HG02981 (cell line): ENCODE results near the gene MST1.
"Not testable (repeated sequence)": the region's sequence is repeated elsewhere in the genome, so short reads cannot be mapped to it uniquely, and the experiment has no call there.

Source experiments
- ATAC-seq: cut with Tn5 transposase; IDR thresholded peaks from one replicate; pipeline ENCODE4 v1.9.1; 2021; ENCODE audit warnings: mild to moderate bottlenecking, moderate library complexity; ENCODE audit not compliant: unreplicated experiment

Gene MST1

GRCh38 chr3:49701388-49702077 is 12.3 kb upstream of the MST1 start:
- ATAC-seq, result no peak

GRCh38 chr3:49700453-49701128 is 11.3 kb upstream of the MST1 start:
- ATAC-seq, result no peak

DNA sequence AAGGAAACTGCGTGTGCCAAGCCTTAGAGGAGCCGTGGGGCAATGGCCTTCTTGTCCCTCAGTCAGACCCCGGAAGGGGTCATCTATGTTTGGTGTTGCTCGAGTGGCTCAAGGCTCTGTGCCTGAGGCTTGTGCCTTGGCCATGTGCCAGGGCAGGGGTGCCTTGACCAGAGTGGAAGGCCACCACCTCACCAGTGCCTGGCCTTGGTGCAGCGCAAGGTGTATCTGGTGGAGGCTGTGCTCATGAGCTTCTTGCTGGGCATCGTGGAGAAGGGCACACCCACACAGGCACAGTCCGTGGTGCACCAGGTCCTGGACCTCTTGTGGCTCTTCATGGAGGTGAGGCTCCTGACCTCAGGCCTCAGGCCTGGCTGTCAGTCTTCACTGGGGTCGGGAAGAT is 10.7 kb upstream of the MST1 start:
- ATAC-seq, result no peak

GRCh38 chr3:49699281-49699979 is 10.2 kb upstream of the MST1 start:
- ATAC-seq, result no peak

DNA sequence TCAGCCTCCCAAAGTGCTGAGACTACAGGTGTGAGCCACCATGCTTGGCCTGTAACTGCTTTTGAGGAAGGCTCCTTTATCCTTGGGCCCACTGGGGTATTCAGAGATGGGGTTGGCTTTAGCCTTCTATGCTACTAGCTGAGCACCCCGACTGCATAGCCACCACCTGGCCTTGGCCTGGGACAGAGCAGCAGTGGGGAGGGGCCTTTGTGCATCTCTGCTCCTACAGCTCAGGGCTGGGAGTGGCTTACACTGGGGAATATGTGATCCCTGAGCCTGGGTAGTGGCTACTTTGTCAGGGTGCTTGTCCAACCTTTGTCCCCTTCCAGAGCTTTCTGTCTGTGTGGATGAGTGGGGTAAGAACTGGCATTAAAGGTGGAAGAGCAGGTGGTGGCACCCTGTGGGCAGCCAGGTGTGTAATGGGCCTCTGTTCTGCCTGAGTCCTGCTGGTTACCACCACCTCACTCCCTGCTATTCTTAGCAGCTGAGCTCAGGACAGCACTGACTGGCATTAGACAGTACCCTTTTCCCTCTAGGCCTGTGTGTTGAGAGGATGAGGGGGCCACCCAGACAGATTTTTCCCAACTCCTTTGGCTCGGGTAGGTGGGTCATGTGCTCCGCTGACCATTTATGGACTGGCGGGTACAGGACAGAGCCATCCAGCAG is 6.2 kb upstream of the MST1 start:
- not testable (repeated sequence) for ATAC-seq

DNA sequence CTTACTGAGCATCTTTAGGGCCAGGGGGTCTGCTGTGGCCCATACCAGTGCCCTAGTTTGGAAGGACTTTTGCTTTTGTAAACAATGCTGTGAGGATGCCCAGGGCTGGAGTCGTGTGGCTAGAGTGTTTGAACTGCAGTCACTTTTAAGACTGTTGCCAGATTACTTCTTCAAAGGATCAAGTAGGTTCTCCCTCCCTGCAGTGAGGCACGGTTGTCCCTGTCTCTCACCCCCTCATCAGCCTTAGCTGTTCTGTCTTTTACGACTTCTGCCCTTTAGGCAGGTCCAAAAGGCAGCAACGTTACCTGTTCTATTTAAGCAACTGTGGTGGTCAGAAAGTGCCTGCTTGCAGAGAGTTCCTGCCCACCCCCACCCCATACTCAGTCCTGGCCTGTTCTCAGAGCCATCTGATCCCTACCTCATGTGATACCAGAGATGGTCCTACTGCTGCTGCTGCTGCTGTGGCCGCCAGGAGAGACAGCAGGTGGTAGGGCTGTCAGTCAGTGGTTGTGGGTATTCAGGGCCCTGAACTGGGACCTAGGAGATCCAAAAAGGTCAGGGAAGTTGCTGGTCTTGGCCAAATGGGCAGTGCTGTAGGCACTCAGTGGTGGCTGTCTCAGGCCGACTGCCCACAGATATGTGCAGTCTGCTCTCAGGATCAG is 5.3 kb upstream of the MST1 start:
- not testable (repeated sequence) for ATAC-seq

DNA sequence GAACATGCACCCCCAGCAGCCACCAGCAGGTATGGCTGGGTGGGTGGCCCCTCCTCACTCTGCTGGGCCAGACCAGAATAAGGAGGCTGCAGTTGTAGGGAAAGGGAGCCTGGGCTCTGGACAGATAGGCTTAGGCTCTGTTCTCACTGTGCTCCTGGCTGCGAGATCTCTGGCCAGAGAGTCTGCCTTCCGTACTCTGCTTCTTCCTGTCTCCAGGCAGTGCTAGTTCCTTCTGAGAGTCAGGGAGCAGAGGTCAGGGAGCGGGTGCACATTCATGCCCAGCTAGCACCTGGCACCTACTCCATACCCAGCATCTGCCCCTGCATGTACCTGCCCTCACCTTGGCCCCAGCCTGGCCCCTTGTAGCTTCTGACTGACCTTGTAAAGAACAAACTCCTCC is 2.2 kb upstream of the MST1 start:
- ATAC-seq, result not testable (repeated sequence)

DNA sequence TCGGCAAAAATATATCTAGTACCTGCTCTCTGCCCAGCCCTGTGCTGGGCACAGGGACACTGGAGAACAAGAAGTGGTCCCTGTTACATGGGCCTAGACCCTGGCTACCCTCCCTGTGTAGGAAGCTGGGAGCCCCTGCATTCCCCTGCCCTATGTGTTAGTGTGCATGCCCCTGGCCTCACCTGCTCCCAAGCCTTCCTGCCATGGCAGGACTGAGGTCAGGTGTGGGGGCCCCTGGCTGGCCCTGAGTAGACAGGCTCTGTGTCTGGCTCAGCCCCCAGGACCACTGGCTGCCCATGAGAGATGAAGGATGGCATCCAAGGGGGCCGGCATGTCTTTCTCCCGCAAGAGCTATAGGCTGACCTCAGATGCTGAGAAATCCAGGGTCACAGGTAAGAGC is 1.6 kb upstream of the MST1 start:
- ATAC-seq, result not testable (repeated sequence)

- not testable (repeated sequence) for ATAC-seq
Measured at GRCh38 chr3:49689908-49690624, 792 bp upstream of the MST1 start.

GRCh38 chr3:49688338-49689045 is 782 bp downstream of the MST1 start:
- not testable (repeated sequence) for ATAC-seq

DNA sequence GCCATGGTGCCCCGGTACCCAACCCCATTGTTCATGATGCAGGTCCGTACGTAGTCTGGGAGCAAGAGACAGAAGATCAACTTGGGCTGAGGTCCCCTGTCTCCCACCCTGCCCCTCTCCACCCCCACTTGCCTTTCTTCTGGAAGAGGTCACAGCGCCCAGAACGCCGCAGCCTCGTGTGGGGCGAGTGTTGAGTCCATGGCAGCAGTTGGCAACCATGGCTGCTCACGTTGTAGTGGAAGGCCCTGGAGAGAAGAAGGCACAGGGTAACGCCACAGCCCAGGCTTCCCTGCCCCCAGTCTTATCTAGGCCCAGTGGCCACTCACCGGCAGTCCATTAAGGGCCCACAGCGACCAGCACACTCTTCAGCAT is 1.9 kb downstream of the MST1 start:
- not testable (repeated sequence) for ATAC-seq

- ATAC-seq, result not testable (repeated sequence)
Measured at GRCh38 chr3:49686769-49687423, 2.4 kb downstream of the MST1 start.

DNA sequence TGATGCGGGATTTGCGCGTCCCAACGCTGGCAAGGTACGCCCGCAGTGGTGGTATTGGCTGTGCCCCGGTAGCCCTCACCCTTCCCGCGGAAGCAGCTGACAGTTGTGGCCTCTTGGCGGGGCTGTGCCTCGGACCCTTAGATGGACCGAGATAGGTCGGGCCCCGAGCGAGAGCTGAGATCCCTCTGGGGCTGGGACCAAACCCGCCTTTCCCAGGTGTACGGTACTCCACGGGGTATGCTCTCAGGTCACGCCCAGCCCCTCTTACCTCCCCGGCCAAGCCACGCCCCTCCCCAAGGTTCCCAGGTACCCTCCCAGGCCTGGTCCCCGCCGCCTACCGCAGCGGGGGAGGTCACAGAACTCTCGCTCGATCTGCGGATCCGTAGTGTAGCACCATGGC is 2.9 kb downstream of the MST1 start:
- ATAC-seq, result not testable (repeated sequence)

DNA sequence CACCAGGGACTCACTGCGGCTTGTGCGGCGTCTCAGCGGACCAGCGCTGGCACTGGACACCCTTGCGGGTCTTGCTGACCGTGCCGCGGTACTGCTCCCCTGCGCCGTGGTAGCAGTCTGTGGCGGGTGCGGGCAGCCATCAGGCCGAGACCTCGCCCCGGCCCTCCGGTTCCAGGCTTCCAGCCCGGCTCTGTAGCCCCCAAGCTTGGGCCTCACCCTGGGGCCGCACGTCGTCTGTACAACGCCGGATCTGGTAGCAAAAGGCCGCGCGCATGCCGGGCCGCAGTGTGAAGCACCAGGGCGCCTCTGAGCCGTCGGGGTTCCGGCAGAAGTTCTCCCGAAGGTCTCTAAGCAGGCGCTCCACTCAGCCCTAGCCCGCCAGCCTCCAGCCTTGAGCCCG is 3.4 kb downstream of the MST1 start:
- ATAC-seq, result not testable (repeated sequence)

GRCh38 chr3:49685103-49685502 is 4.2 kb downstream of the MST1 start:
- ATAC-seq, result not testable (repeated sequence)

- ATAC-seq, result not testable (repeated sequence)
Measured at GRCh38 chr3:49684453-49684852, 4.8 kb downstream of the MST1 start.

DNA sequence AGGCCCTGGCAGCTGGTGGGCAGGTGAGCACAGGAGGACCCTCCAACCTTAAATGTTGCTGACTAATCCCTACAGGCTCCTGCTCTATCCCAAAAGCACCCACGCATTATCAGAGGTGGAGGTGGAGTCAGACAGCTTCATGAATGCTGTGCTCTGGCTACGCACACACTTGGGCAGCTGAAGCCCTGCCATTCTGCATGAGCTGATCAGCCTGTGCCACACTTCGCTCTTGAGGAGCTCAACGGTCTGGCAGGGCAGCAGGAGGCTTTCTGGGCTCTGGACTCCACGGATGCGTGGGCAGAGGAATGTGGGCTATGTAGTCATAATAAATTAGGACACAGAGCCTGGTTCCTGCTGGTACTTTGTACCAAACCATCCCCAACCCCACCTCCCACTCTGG is 6.1 kb downstream of the MST1 start:
- no peak for ATAC-seq

GRCh38 chr3:49681543-49681942 is 7.7 kb downstream of the MST1 start:
- no peak for ATAC-seq

DNA sequence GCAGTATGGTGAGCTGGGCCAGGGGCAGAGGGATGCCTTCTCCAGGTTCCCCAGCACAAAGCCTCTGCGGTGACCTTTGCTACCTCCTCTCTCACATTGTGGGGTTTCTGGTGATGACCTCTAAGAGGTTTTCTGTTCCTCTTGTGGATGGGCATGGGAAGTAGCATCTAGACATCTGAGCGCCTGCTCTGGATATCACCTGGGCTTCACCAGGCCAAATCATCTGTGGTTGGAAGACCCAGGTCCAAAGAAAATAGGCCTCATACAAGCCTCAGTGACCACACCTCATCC is 8.1 kb downstream of the MST1 start:
- ATAC-seq, result no peak
